GM23338 (cell line): ENCODE measurements around the gene LGALS1. TPM values are rescaled to one million over a fixed set of nuclear protein-coding genes. Genes with fewer than 3 reads are reported as not detected.
A peak's percentile ranks its signal among the peaks of the same experiment; 100 is the strongest.

Experiments
- ATAC-seq: fragments of 200-7000 bp; cut with Tn5 transposase; 3 replicates; pipeline ENCODE4 v1.9.1; 2020
- DNase-seq: peaks from one replicate; pipeline ENCODE4 v3.0.0-alpha.2; 2015; ENCODE audit warnings: low spot score
- H2AFZ ChIP-seq: fragments of 200-600 bp; sonication (generic); 2 replicates; pipeline ENCODE4 v1.8.0; 2016; ENCODE audit warnings: antibody characterized with exemption, mild to moderate bottlenecking, moderate library complexity
- H3F3A ChIP-seq: fragments of 200-600 bp; sonication (generic); replicated peaks from 2 replicates; pipeline ENCODE4 v1.8.0; 2017; ENCODE audit warnings: antibody characterized with exemption, mixed run types, low read depth
- H3K27ac ChIP-seq: fragments of 200-600 bp; sonication (generic); 2 replicates; pipeline ENCODE4 v1.6.1; 2016; ENCODE audit warnings: low read depth
- H3K27me3 ChIP-seq: fragments of 200-600 bp; sonication (generic); 2 replicates; pipeline ENCODE4 v1.8.0; 2016; ENCODE audit warnings: mild to moderate bottlenecking, mixed run types, moderate library complexity; ENCODE audit not compliant: insufficient read depth
- H3K36me3 ChIP-seq: fragments of 200-600 bp; sonication (generic); 2 replicates; pipeline ENCODE4 v1.8.0; 2016; ENCODE audit warnings: mild to moderate bottlenecking; ENCODE audit not compliant: insufficient read depth
- H3K4me1 ChIP-seq: fragments of 200-600 bp; sonication (generic); 2 replicates; pipeline ENCODE4 v1.8.0; 2016; ENCODE audit warnings: mild to moderate bottlenecking, moderate library complexity; ENCODE audit not compliant: insufficient read depth
- H3K4me2 ChIP-seq: fragments of 200-600 bp; sonication (generic); 2 replicates; pipeline ENCODE4 v1.7.1; 2017; ENCODE audit warnings: mixed run types
- H3K4me3 ChIP-seq: fragments of 200-600 bp; sonication (generic); 2 replicates; pipeline ENCODE4 v1.6.1; 2016; ENCODE audit warnings: mixed run types
- H3K79me2 ChIP-seq: fragments of 200-600 bp; sonication (generic); replicated peaks from 2 replicates; pipeline ENCODE4 v1.8.0; 2017; ENCODE audit warnings: mild to moderate bottlenecking; ENCODE audit not compliant: insufficient read depth
- H3K9me2 ChIP-seq: fragments of 200-600 bp; sonication (generic); 2 replicates; pipeline ENCODE4 v1.8.0; 2017; ENCODE audit not compliant: insufficient read depth
- H4K20me1 ChIP-seq: fragments of 200-600 bp; sonication (generic); replicated peaks from 2 replicates; pipeline ENCODE4 v1.8.0; 2017; ENCODE audit warnings: mild to moderate bottlenecking; ENCODE audit not compliant: insufficient read depth
- H3K27ac Mint-ChIP-seq: 2 replicates; pipeline ENCODE4 v1.8.0; 2020; ENCODE audit warnings: inconsistent platforms, mild to moderate bottlenecking, moderate library complexity, mixed read lengths
- H3K27me3 Mint-ChIP-seq: 3 replicates; pipeline ENCODE4 v1.8.0; 2022; ENCODE audit warnings: low read depth, mild to moderate bottlenecking, moderate library complexity, mixed read lengths, inconsistent platforms; ENCODE audit not compliant: insufficient read depth, poor library complexity
- H3K36me3 Mint-ChIP-seq: 3 replicates; pipeline ENCODE4 v1.8.0; 2021; ENCODE audit warnings: low read depth, mild to moderate bottlenecking, inconsistent platforms, moderate library complexity, mixed read lengths
- H3K4me1 Mint-ChIP-seq: 3 replicates; pipeline ENCODE4 v1.8.0; 2020; ENCODE audit warnings: mild to moderate bottlenecking, inconsistent platforms, mixed read lengths
- H3K4me3 Mint-ChIP-seq: 3 replicates; pipeline ENCODE4 v1.8.0; 2021; ENCODE audit warnings: moderate library complexity, mild to moderate bottlenecking, inconsistent platforms, mixed read lengths
- H3K9me3 Mint-ChIP-seq: 3 replicates; pipeline ENCODE4 v1.8.0; 2020; ENCODE audit warnings: moderate library complexity, mild to moderate bottlenecking, inconsistent platforms, mixed read lengths
- CREB1 ChIP-seq: fragments of 250-450 bp; sonication (Bioruptor Pico); IDR thresholded peaks from 2 replicates; pipeline ENCODE4 v1.5.0; 2020; ENCODE audit warnings: low read depth, mild to moderate bottlenecking, moderate library complexity
- CTCF ChIP-seq, 2 experiments: fragments of 200-600 bp in 1 of 2; sonication (generic) in 1 of 2; conservative IDR thresholded peaks; 2 replicates each; pipeline versions ENCODE4 v1.5.1 to v1.6.1; 2016 to 2017; ENCODE audit warnings: antibody characterized with exemption in 2 of 2, low read depth in 2 of 2, mild to moderate bottlenecking in 2 of 2, moderate library complexity in 1 of 2
- ETS1 ChIP-seq: IDR thresholded peaks from 2 replicates; pipeline ENCODE4 v1.6.1; 2016; ENCODE audit warnings: antibody characterized with exemption
- EZH2 ChIP-seq: fragments of 200-600 bp; sonication (generic); IDR thresholded peaks from one replicate; pipeline ENCODE4 v1.8.0; 2017; ENCODE audit warnings: antibody characterized with exemption, mild to moderate bottlenecking, low read depth; ENCODE audit not compliant: unreplicated experiment
- EZH2phosphoT487 ChIP-seq: fragments of 200-600 bp; sonication (generic); IDR thresholded peaks from one replicate; pipeline ENCODE4 v1.8.1; 2018; ENCODE audit warnings: antibody characterized with exemption; ENCODE audit not compliant: unreplicated experiment
- POLR2AphosphoS5 ChIP-seq: IDR thresholded peaks from 2 replicates; pipeline ENCODE4 v1.6.1; 2016; ENCODE audit warnings: antibody characterized with exemption, low read depth
- REST ChIP-seq: IDR thresholded peaks from one replicate; pipeline ENCODE4 v1.6.1; 2018; ENCODE audit warnings: antibody characterized with exemption; ENCODE audit not compliant: unreplicated experiment
- polyA plus RNA-seq: library from polyadenylated mRNA; unstranded; fragments of >200 nt; fragmentation: Nextera tagmentation; extraction: Ambion mirVana; gene quantifications from 2 replicates; pipeline ENCODE4 v1.2.1, GENCODE V29; 2016
- total RNA-seq: library from RNA; depleted of rRNA; stranded (reverse); fragments of >200 nt; shearing (Covaris generic); gene quantifications from 2 replicates; pipeline ENCODE4 v1.2.3, GENCODE V29; 2014

Gene LGALS1
- total and polyA plus RNA-seq, 2 experiments from 2014 or later = 31.2 to 62.5 TPM

GRCh38 chr22:37681001-37681424, 5.6 kb downstream of the LGALS1 start:
- peaks cover 3% of the 10 kb centered on the region; the same call in 1 of the 2 replicates for H3K4me1 ChIP-seq
- H3K36me3 Mint-ChIP-seq = no peaks in the 10 kb centered on the region; the same call in 2 of the 3 replicates
- DNase-seq (no peak), ATAC-seq (no peak)
- H3K9me3 Mint-ChIP-seq = no peaks in the 10 kb centered on the region; the same call in 2 of the 3 replicates
- no peaks in the 10 kb centered on the region for H3K79me2 ChIP-seq
- no peak overlapping the region for H3K4me3 Mint-ChIP-seq
- H3K9me2 ChIP-seq = no peaks in the 10 kb centered on the region
- TF ChIP-seq POLR2AphosphoS5 (no peak), ETS1 (no peak), EZH2phosphoT487 (no peak), REST (no peak)
- no peak overlapping the region for H3K27ac Mint-ChIP-seq
- no peaks in the 10 kb centered on the region for H3K27me3 ChIP-seq
- no peaks in the 10 kb centered on the region for H3K36me3 ChIP-seq
- H3K27ac ChIP-seq = no peak overlapping the region
- no peak overlapping the region for H2AFZ ChIP-seq
- H3K4me3 ChIP-seq = no peak overlapping the region
- H3K27me3 Mint-ChIP-seq = peaks cover 2% of the 10 kb centered on the region
- H4K20me1 ChIP-seq = no peaks in the 10 kb centered on the region; the same call in 1 of the 2 replicates
- 0 out of 2 replicates have a peak, but pooled peaks cover 11% of the 10 kb centered on the region for H3F3A ChIP-seq
- H3K4me2 ChIP-seq = no peak overlapping the region
- peaks cover 12% of the 10 kb centered on the region for H3K4me1 Mint-ChIP-seq

- H3K4me2 ChIP-seq = no peak overlapping the region
- no peak overlapping the region for H3K27ac ChIP-seq
- H3K36me3 Mint-ChIP-seq = no peaks in the 10 kb centered on the region; the same call in 2 of the 3 replicates
- no peaks in the 10 kb centered on the region for H3K36me3 ChIP-seq
- no peaks in the 10 kb centered on the region; the same call in 2 of the 3 replicates for H3K9me3 Mint-ChIP-seq
- H3K4me3 Mint-ChIP-seq = no peak overlapping the region
- H3F3A ChIP-seq = peaks cover 9% of the 10 kb centered on the region; the same call in 1 of the 2 replicates
- no peak overlapping the region for H3K4me3 ChIP-seq
- H3K4me1 ChIP-seq = no peaks in the 10 kb centered on the region; the same call in 1 of the 2 replicates
- H3K4me1 Mint-ChIP-seq = peaks cover 9% of the 10 kb centered on the region
- TF ChIP-seq CTCF (conservative IDR thresholded peaks at IDR 0.05; ENCODE audit: low read depth in 2 of 2) (peak; percentile 83 to 97), CREB1 (CRISPR knock-in tag) (peak; percentile 57), EZH2 (no peak)
- H3K27me3 ChIP-seq = no peaks in the 10 kb centered on the region
- H3K9me2 ChIP-seq = no peaks in the 10 kb centered on the region
- no peak overlapping the region for H2AFZ ChIP-seq
- no peaks in the 10 kb centered on the region; the same call in 1 of the 2 replicates for H4K20me1 ChIP-seq
- H3K79me2 ChIP-seq = peaks cover under 1% of the 10 kb centered on the region; the same call in 1 of the 2 replicates
- DNase-seq (peak; percentile 91), ATAC-seq (peak; percentile 56)
- no peak overlapping the region for H3K27ac Mint-ChIP-seq
- H3K27me3 Mint-ChIP-seq = peaks cover 2% of the 10 kb centered on the region
Observed at GRCh38 chr22:37681556-37682049, 6.2 kb downstream of the LGALS1 start.
